Activated CD4-positive, alpha-beta T cell treated with anti-CD3 and anti-CD28 coated beads, Interleukin-2, amount 10 ng/mL, durations not matched to agents 24 days and 14 days (primary cell): ENCODE results near the gene DBI. TPM values are rescaled to one million over a fixed set of nuclear protein-coding genes. Genes with fewer than 3 reads are reported as not detected.

ENCODE experiments used
- DNase-seq: peaks from one replicate; pipeline ENCODE4 v3.0.0; 2022
- H3K27ac Mint-ChIP-seq: one replicate; pipeline ENCODE4 v1.8.0; 2022; ENCODE audit warnings: mild to moderate bottlenecking, mixed read lengths
- H3K27me3 Mint-ChIP-seq: one replicate; pipeline ENCODE4 v1.8.0; 2022; ENCODE audit warnings: mixed read lengths
- H3K36me3 Mint-ChIP-seq: one replicate; pipeline ENCODE4 v1.8.0; 2022; ENCODE audit warnings: low read depth, mild to moderate bottlenecking, mixed read lengths
- H3K4me1 Mint-ChIP-seq: one replicate; pipeline ENCODE4 v1.8.0; 2021; ENCODE audit warnings: mixed read lengths
- H3K4me3 Mint-ChIP-seq: one replicate; pipeline ENCODE4 v1.8.0; 2022; ENCODE audit warnings: mild to moderate bottlenecking, moderate library complexity, mixed read lengths
- H3K9me3 Mint-ChIP-seq: one replicate; pipeline ENCODE4 v1.8.0; 2021; ENCODE audit warnings: mixed read lengths
- intact Hi-C: fragments of 100-400 bp; cut with micrococcal nuclease; formaldehyde crosslinking; loops from one replicate; pipeline ENCODE4 v1.15.1; 2023
- total RNA-seq: library from RNA; stranded (reverse); gene quantifications from 2 replicates; pipeline ENCODE4 v1.2.3, GENCODE V29; 2022

DBI gene
- total RNA-seq, 1 donor from 2014 or later: 145 TPM

DNA sequence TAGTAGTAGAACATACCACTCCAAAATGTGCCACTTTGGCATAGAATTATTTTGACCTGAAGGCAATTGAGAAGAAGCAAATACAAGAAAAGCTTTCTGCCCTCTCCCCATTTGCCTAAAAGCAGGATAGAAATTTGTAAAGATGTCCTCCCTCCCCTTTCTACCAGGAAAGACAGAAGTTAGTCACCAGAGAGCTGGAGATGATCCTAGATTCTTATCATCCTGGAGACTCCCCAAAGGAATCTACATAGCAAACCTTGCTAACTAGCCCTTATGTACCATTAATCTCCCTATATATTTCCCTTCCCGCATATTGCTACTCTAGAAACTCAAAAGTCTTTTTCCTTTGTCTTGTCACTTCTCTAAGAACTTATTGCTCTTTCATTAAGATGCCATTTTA, 52.3 kb downstream of the DBI start:
- peaks cover 23% of the 10 kb centered on the region for H3K27me3 Mint-ChIP-seq
- no peak for DNase-seq
- H3K4me1 Mint-ChIP-seq: peaks cover 2% of the 10 kb centered on the region
- H3K36me3 Mint-ChIP-seq: no peaks in the 10 kb centered on the region
- no peak overlapping the region for H3K4me3 Mint-ChIP-seq
- intact Hi-C loops: no loop called here
- H3K9me3 Mint-ChIP-seq: no peaks in the 10 kb centered on the region
- no peak overlapping the region for H3K27ac Mint-ChIP-seq

DNA sequence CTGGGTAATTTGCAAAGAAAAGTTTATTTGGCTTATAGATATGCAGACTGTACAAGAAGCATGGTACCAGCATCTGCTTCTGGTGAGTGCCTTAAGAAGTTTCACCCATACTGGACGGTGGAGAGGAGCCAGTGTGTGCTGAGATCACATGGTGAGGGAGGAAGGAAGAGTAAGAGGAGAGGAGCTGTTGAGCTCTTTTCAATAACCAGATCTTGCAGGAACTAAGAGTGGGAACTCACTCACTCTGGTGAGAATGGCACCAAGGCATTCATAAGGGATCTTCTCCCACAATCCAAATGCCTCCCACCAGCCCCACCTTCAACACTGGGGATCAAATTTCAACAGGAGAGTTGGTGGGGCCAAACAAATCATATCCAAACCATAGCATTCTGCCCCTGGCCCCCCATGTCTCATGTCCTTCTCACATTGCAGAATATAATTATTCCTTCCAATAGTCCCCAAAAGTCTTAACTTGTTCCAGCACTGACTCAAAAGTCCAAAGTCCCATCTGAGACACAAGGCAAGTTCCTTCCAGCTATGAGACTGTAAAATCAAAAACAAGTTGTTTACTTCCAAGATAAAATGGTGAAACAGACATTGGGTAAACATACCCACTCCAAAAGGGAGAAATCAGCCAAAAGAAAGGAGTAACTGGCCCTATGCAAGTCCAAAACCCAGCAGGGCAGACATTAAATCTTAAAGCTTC, 53.2 kb downstream of the DBI start:
- DNase-seq: no peak
- Mint-ChIP-seq H3K4me3 (no peak overlapping the region), H3K9me3 (no peaks in the 10 kb centered on the region), H3K36me3 (no peaks in the 10 kb centered on the region), H3K27me3 (peaks cover 23% of the 10 kb centered on the region), H3K4me1 (peaks cover 2% of the 10 kb centered on the region), H3K27ac (no peak overlapping the region)
- intact Hi-C loops: no loop called here

DNA sequence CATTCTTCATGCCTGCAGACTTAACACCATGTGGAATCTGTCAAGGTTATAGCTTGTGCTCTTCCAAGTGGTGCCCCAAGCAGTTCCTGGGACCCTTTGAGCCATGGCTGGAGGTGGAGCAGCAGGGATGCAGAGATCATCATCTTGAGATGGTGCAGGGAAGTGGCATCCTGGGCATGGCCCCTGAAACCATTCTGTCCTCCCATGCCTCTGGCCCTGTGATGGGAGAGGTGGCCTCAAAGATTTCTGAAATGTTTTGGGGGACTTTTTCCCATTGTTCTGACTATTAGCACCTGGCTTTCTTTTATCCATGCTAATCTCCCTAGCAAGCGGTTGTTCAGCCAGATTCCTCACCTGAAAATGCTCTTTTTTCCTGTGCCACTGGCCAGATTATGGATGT, 54.5 kb downstream of the DBI start:
- H3K9me3 Mint-ChIP-seq: no peaks in the 10 kb centered on the region
- no peaks in the 10 kb centered on the region for H3K4me1 Mint-ChIP-seq
- DNase-seq: no peak
- no peak overlapping the region for H3K27ac Mint-ChIP-seq
- no peak overlapping the region for H3K4me3 Mint-ChIP-seq
- intact Hi-C loops: no loop called here
- H3K27me3 Mint-ChIP-seq: peaks cover 21% of the 10 kb centered on the region
- H3K36me3 Mint-ChIP-seq: no peaks in the 10 kb centered on the region

DNA sequence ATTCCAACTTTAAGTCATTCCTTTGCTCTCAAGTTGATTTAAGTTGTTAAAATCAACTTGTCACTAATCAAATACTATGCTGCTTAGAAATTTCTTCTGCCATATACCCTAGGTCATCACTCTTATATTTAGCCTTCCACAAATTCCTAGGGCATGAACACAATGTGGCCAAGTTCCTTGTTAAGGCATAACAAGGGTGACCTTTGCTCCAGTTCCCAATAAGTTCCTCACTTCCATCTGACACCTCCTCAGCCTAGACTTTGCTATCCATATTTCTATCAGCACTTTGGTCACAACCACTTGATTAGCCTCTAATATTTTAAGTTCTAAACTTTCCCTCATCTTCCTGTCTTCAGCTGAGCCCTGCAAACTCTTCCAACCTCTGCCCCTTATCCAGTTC, 55.0 kb downstream of the DBI start:
- H3K36me3 Mint-ChIP-seq: no peaks in the 10 kb centered on the region
- intact Hi-C loops: no loop called here
- H3K4me1 Mint-ChIP-seq: no peaks in the 10 kb centered on the region
- H3K27me3 Mint-ChIP-seq: peaks cover 23% of the 10 kb centered on the region
- no peak overlapping the region for H3K27ac Mint-ChIP-seq
- no peak for DNase-seq
- no peak overlapping the region for H3K4me3 Mint-ChIP-seq
- H3K9me3 Mint-ChIP-seq: no peaks in the 10 kb centered on the region

Other genes starting within 250 kb of the DBI start
- not detected in 2 replicates for gene C1QL2, start 208.2 kb upstream of the DBI start, total RNA-seq
- gene STEAP3, start 143.1 kb upstream of the DBI start, total RNA-seq: 0.16 and 0.19 TPM in 2 replicates
- gene C2orf76, start 143 bp upstream of the DBI start, total RNA-seq: 10.2 and 11.5 TPM in 2 replicates
- gene TMEM37, start 64.9 kb downstream of the DBI start, total RNA-seq: not detected in 2 replicates
- not detected in 2 replicates for gene SCTR, start 157.5 kb downstream of the DBI start, total RNA-seq
- not detected in 2 replicates for gene CFAP221, start 177.5 kb downstream of the DBI start, total RNA-seq